HG03175 (cell line): Measurements from ENCODE around the gene SERGEF.

Source experiments
- ATAC-seq: cut with Tn5 transposase; IDR thresholded peaks from one replicate; pipeline ENCODE4 v1.9.1; 2021; ENCODE audit warnings: mild to moderate bottlenecking, moderate library complexity; ENCODE audit not compliant: unreplicated experiment

SERGEF gene

GRCh38 chr11:18012906-18013781, at the start of gene SERGEF:
TSS of gene SERGEF (minus strand) at chr11:18013047. CDS start at chr11:18013010, 37 bp downstream.
- ATAC-seq, result peak; percentile 91

GRCh38 chr11:18061351-18061750, 48.5 kb upstream of the SERGEF start:
- ATAC-seq, result no peak

- no peak for ATAC-seq
These were observed 43.8 kb upstream of the SERGEF start for GRCh38 chr11:18056561-18057181.

- ATAC-seq, result no peak
These were observed 41.8 kb upstream of the SERGEF start for GRCh38 chr11:18054511-18055103.

GRCh38 chr11:18050848-18051247, 38.0 kb upstream of the SERGEF start:
- ATAC-seq, result no peak

GRCh38 chr11:18046116-18046777, 33.4 kb upstream of the SERGEF start, which contains the start of gene TPH1:
TSS of gene TPH1 (minus strand) at chr11:18046269. CDS start at chr11:18040762, 5,507 bp downstream.
- ATAC-seq, result no peak

- no peak for ATAC-seq
These were observed 23.6 kb upstream of the SERGEF start for GRCh38 chr11:18036456-18036855.

GRCh38 chr11:18027475-18027874, 14.6 kb upstream of the SERGEF start:
- ATAC-seq, result no peak

GRCh38 chr11:18022419-18022818, 9.6 kb upstream of the SERGEF start:
- no peak for ATAC-seq

GRCh38 chr11:18019650-18020049, 6.8 kb upstream of the SERGEF start:
- no peak for ATAC-seq

GRCh38 chr11:18016789-18017188, 3.9 kb upstream of the SERGEF start:
- no peak for ATAC-seq

- no peak for ATAC-seq
These were observed 2.0 kb upstream of the SERGEF start for GRCh38 chr11:18014876-18015275.

GRCh38 chr11:18013790-18014507, 1.1 kb upstream of the SERGEF start:
- ATAC-seq, result no peak

GRCh38 chr11:18012122-18012905, 533 bp downstream of the SERGEF start:
- ATAC-seq, result peak; percentile 8

GRCh38 chr11:18011633-18012032, 1.2 kb downstream of the SERGEF start:
- no peak for ATAC-seq

GRCh38 chr11:18010977-18011586, 1.8 kb downstream of the SERGEF start:
- ATAC-seq, result no peak

GRCh38 chr11:18010121-18010670, 2.7 kb downstream of the SERGEF start:
- no peak for ATAC-seq

GRCh38 chr11:18005376-18006129, 7.3 kb downstream of the SERGEF start:
- ATAC-seq, result no peak
